A549 (cell line): ENCODE measurements around the gene TBCK. TPM values are rescaled to one million over a fixed set of nuclear protein-coding genes. Genes with fewer than 3 reads are reported as not detected.

ENCODE experiments used
- ATAC-seq, 2 experiments: fragments of 200-7000 bp in 1 of 2; fragments of >200 bp in 1 of 2; cut with Nextera tagmentation in 1 of 2; cut with Tn5 transposase in 1 of 2; 3 replicates each; pipeline versions ENCODE4 v1.8.0 to v1.9.1; 2018 to 2020; ENCODE audit warnings: mild to moderate bottlenecking in 1 of 2, moderate library complexity in 1 of 2
- CTCF ChIA-PET: fragments of 300-600 bp; sonication (Branson Sonifier 250); formaldehyde crosslinking; extraction: SDS; loops from one replicate; lab custom pipeline; 2021; ENCODE audit warnings: antibody characterized with exemption, inconsistent platforms; lab: Yijun Ruan, JAX
- POLR2A ChIA-PET: fragments of 350-600 bp; formaldehyde crosslinking; extraction: SDS; loops from one replicate; lab custom pipeline; 2021; ENCODE audit warnings: antibody characterized with exemption, inconsistent platforms; lab: Yijun Ruan, JAX
- DNase-seq, 2 experiments: peaks; one replicate each; pipeline versions ENCODE4 v3.0.0 to v3.0.0-alpha.2; 2011 to 2016; ENCODE audit warnings: low read depth in 1 of 2, low spot score in 1 of 2
- FAIRE-seq: peaks from 2 replicates; lab custom pipeline; 2011; peaks lifted over from hg19 to GRCh38; lab: Jason Lieb, UNC
- H3K27ac ChIP-seq, 2 experiments: fragments of >200 bp; sonication (Bioruptor Twin); formaldehyde crosslinking; 3 replicates each; pipeline ENCODE4 v1.5.1; 2016 to 2017
- H3K4me1 ChIP-seq: fragments of >200 bp; sonication (Bioruptor Twin); formaldehyde crosslinking; 3 replicates; pipeline ENCODE4 v1.6.1; 2016
- H3K4me2 ChIP-seq: fragments of >200 bp; sonication (Bioruptor Twin); formaldehyde crosslinking; 3 replicates; pipeline ENCODE4 v1.6.1; 2016
- H3K4me3 ChIP-seq: fragments of >200 bp; sonication (Bioruptor Twin); formaldehyde crosslinking; 3 replicates; pipeline ENCODE4 v1.5.1; 2016
- H3K9me3 ChIP-seq: fragments of >200 bp; sonication (Bioruptor Twin); formaldehyde crosslinking; 3 replicates; pipeline ENCODE4 v1.6.1; 2016
- BHLHE40 ChIP-seq: IDR thresholded peaks from 2 replicates; pipeline ENCODE4 v1.6.1; 2012; ENCODE audit warnings: low read depth, low read length, inconsistent platforms
- CEBPB ChIP-seq, 2 experiments: fragments of >200 bp in 1 of 2; sonication (Bioruptor Twin) in 1 of 2; formaldehyde crosslinking in 1 of 2; IDR thresholded peaks; 2 replicates each; pipeline ENCODE4 v1.6.1; 2012 to 2016
- CHD4 ChIP-seq: fragments of 200-600 bp; sonication (generic); IDR thresholded peaks from 2 replicates; pipeline ENCODE4 v1.6.1; 2016; ENCODE audit warnings: antibody characterized with exemption, mild to moderate bottlenecking, borderline replicate concordance
- FOSB ChIP-seq: fragments of 250-450 bp; sonication (Bioruptor Pico); IDR thresholded peaks from 2 replicates; pipeline ENCODE4 v1.5.0; 2020; ENCODE audit warnings: mild to moderate bottlenecking, moderate library complexity
- FOXS1 ChIP-seq: fragments of 250-450 bp; sonication (Bioruptor Pico); IDR thresholded peaks from 2 replicates; pipeline ENCODE4 v1.5.0; 2020; ENCODE audit warnings: mild to moderate bottlenecking, moderate library complexity
- HES2 ChIP-seq: fragments of >200 bp; sonication (Bioruptor Twin); formaldehyde crosslinking; IDR thresholded peaks from 2 replicates; pipeline ENCODE4 v1.6.1; 2016
- HEYL ChIP-seq: fragments of 250-450 bp; sonication (Bioruptor Pico); IDR thresholded peaks from 2 replicates; pipeline ENCODE4 v1.8.0; 2021; ENCODE audit warnings: mild to moderate bottlenecking, moderate library complexity
- HOXA7 ChIP-seq: fragments of 250-450 bp; sonication (Bioruptor Pico); IDR thresholded peaks from 2 replicates; pipeline ENCODE4 v1.5.0; 2020; ENCODE audit warnings: mild to moderate bottlenecking, moderate library complexity
- HOXB13 ChIP-seq: fragments of 250-450 bp; sonication (Bioruptor Pico); IDR thresholded peaks from 2 replicates; pipeline ENCODE4 v1.5.0; 2020; ENCODE audit warnings: low read depth, mild to moderate bottlenecking, moderate library complexity
- HOXB5 ChIP-seq: fragments of 250-450 bp; sonication (Bioruptor Pico); IDR thresholded peaks from 2 replicates; pipeline ENCODE4 v1.5.0; 2020; ENCODE audit warnings: mild to moderate bottlenecking, moderate library complexity
- JUN ChIP-seq, 2 experiments: fragments of >200 bp; sonication (Bioruptor Twin); formaldehyde crosslinking; IDR thresholded peaks; 2 replicates in 1 of 2; 3 replicates in 1 of 2; pipeline ENCODE4 v1.6.1; 2016 to 2017
- MAFK ChIP-seq: fragments of 450-650 bp; IDR thresholded peaks from 2 replicates; pipeline ENCODE4 v1.6.1; 2014; ENCODE audit not compliant: partially characterized antibody
- MYC ChIP-seq: IDR thresholded peaks from 2 replicates; pipeline ENCODE4 v1.6.1; 2012; ENCODE audit warnings: mild to moderate bottlenecking, inconsistent platforms, low read length, improper control_type of control experiment, borderline replicate concordance
- PBX3 ChIP-seq: IDR thresholded peaks from 2 replicates; pipeline ENCODE4 v1.6.1; 2012
- POLR2A ChIP-seq: IDR thresholded peaks from 2 replicates; pipeline ENCODE4 v1.6.1; 2012; ENCODE audit warnings: mild to moderate bottlenecking, low read length
- RARB ChIP-seq: fragments of 250-450 bp; sonication (Bioruptor Pico); IDR thresholded peaks from 2 replicates; pipeline ENCODE4 v1.8.0; 2021; ENCODE audit warnings: mild to moderate bottlenecking, moderate library complexity
- RFX5 ChIP-seq: fragments of 450-650 bp; IDR thresholded peaks from 2 replicates; pipeline ENCODE4 v1.7.1; 2014; ENCODE audit warnings: antibody characterized with exemption, mild to moderate bottlenecking, moderate library complexity
- TFCP2L1 ChIP-seq: fragments of 250-450 bp; sonication (Bioruptor Pico); IDR thresholded peaks from 2 replicates; pipeline ENCODE4 v1.5.0; 2021; ENCODE audit warnings: mild to moderate bottlenecking
- ZC3H11A ChIP-seq: fragments of 450-650 bp; IDR thresholded peaks from 2 replicates; pipeline ENCODE4 v1.6.1; 2014; ENCODE audit warnings: antibody characterized with exemption, mild to moderate bottlenecking
- WGBS: methylation state at CpG from one replicate; pipeline ENCODE4 v1.1.6; 2017; ENCODE audit errors: missing lambda C conversion rate; 5-methylcytosine and 5-hydroxymethylcytosine counted together
- polyA plus RNA-seq, 4 experiments: library from polyadenylated mRNA; depleted of rRNA in 3 of 4; stranded (reverse); fragments of >200 nt; fragmentation: RNase III in 1 of 4; extraction: RNeasy Plus Mini Kit Qiagen cat#74134 plus additional on column Dnase treatment in 1 of 4; gene quantifications; 2 replicates in 3 of 4; 3 replicates in 1 of 4; pipeline ENCODE4 v1.2.3, GENCODE V29; 2011 to 2017

TBCK gene
- polyA plus RNA-seq, 2 of the 4 experiments (the other 2 are of a cell fraction) = 3.9 to 18.4 TPM

GRCh38 chr4:106022454-106022853 lies 293.6 kb downstream of the TBCK start:
- ChIA-PET CTCF (no interaction called here), POLR2A (no interaction called here)
- no peak for ATAC-seq
- H3K4me1 ChIP-seq = no peaks in the 10 kb centered on the region
- no peak for FAIRE-seq
- WGBS = 0% methylated on average over 1 of the region's 2 CpGs
- H3K9me3 ChIP-seq = no peaks in the 10 kb centered on the region
- no peak overlapping the region for H3K27ac ChIP-seq
- no peak for DNase-seq
- H3K4me2 ChIP-seq = no peak overlapping the region
- H3K4me3 ChIP-seq = no peak overlapping the region
- TF ChIP-seq POLR2A = no peak
- TF ChIP-seq, all 56 proteins: peak for 0

- ATAC-seq = no peak
- H3K4me3 ChIP-seq = no peak overlapping the region
- no peaks in the 10 kb centered on the region for H3K4me1 ChIP-seq
- TF ChIP-seq FOSB = no peak
- CTCF ChIA-PET = no interaction called here
- POLR2A ChIA-PET = no interaction called here
- 59% methylated on average over 5 of the region's 5 CpGs for WGBS
- no peak for DNase-seq
- H3K9me3 ChIP-seq = no peaks in the 10 kb centered on the region
- FAIRE-seq = no peak
- H3K27ac ChIP-seq = no peak overlapping the region
- no peak overlapping the region for H3K4me2 ChIP-seq
Measured at GRCh38 chr4:106021737-106022410, 294.1 kb downstream of the TBCK start.

- CTCF ChIA-PET = no interaction called here
- TF ChIP-seq CHD4 (no peak), HOXB5 (CRISPR knock-in tag) (no peak), MYC (no peak), HOXB13 (no peak), HES2 (no peak), PBX3 (no peak), JUN (IDR thresholded peaks at IDR 0.05) (no peak), TFCP2L1 (CRISPR knock-in tag) (no peak)
- no peak overlapping the region for H3K4me3 ChIP-seq
- H3K27ac ChIP-seq = no peak overlapping the region
- no peaks in the 10 kb centered on the region for H3K4me1 ChIP-seq
- ATAC-seq = no peak
- no peak for FAIRE-seq
- H3K9me3 ChIP-seq = no peaks in the 10 kb centered on the region
- POLR2A ChIA-PET = no interaction called here
- DNase-seq = no peak
- no peak overlapping the region for H3K4me2 ChIP-seq
Measured at GRCh38 chr4:106019771-106020170, 296.2 kb downstream of the TBCK start.

- H3K4me3 ChIP-seq = no peak overlapping the region
- WGBS = 54% methylated on average over 4 of the region's 5 CpGs
- ChIA-PET CTCF (no interaction called here), POLR2A (no interaction called here)
- H3K4me1 ChIP-seq = no peaks in the 10 kb centered on the region
- no peak overlapping the region for H3K4me2 ChIP-seq
- no peak overlapping the region for H3K27ac ChIP-seq
- no peak for FAIRE-seq
- H3K9me3 ChIP-seq = no peaks in the 10 kb centered on the region
- ATAC-seq = no peak
- DNase-seq = no peak
- TF ChIP-seq BHLHE40 = no peak
- TF ChIP-seq CEBPB (IDR thresholded peaks at IDR 0.05) = no peak
- no peak for TF ChIP-seq RFX5
- no peak for TF ChIP-seq MAFK
- no peak for TF ChIP-seq HEYL
- no peak for TF ChIP-seq CHD4
- TF ChIP-seq JUN (IDR thresholded peaks at IDR 0.05) = no peak
- TF ChIP-seq FOSB = no peak
- no peak for TF ChIP-seq HOXA7 (CRISPR knock-in tag)
- no peak for TF ChIP-seq RARB
- no peak for TF ChIP-seq FOXS1 (CRISPR knock-in tag)
- TF ChIP-seq ZC3H11A = no peak
- no peak for TF ChIP-seq POLR2A
Measured at GRCh38 chr4:106017975-106018374, 298.0 kb downstream of the TBCK start.
